H1 (cell line): ENCODE measurements around the gene MAJIN. TPM values are rescaled to one million over a fixed set of nuclear protein-coding genes. Genes with fewer than 3 reads are reported as not detected.

Source experiments
- CTCF ChIA-PET: fragments of 300-600 bp; sonication (Branson Sonifier 250); formaldehyde crosslinking; loops from one replicate; lab custom pipeline; 2021; ENCODE audit not compliant: partially characterized antibody; lab: Charles Lee
- POLR2A ChIA-PET: fragments of 300-600 bp; sonication (Branson Sonifier 250); formaldehyde crosslinking; loops from one replicate; lab custom pipeline; 2021; ENCODE audit warnings: inconsistent platforms; ENCODE audit not compliant: partially characterized antibody; lab: Charles Lee
- DNase-seq, 2 experiments: peaks; one replicate each; pipeline versions ENCODE4 v3.0.0 to v3.0.0-alpha.2; 2010 to 2022; ENCODE audit warnings: low spot score in 2 of 2, low read depth in 1 of 2, mixed read lengths in 1 of 2
- FAIRE-seq: peaks from 2 replicates; lab custom pipeline; 2011; peaks lifted over from hg19 to GRCh38; lab: Jason Lieb, UNC
- H2AFZ ChIP-seq: 2 replicates; pipeline ENCODE4 v1.8.1; 2012; ENCODE audit warnings: low read length, inconsistent platforms
- H2AK5ac ChIP-seq: 2 replicates; pipeline ENCODE4 v1.6.1; 2013; ENCODE audit warnings: low read depth, low read length
- H2BK120ac ChIP-seq: replicated peaks from 2 replicates; pipeline ENCODE3; 2013; ENCODE audit warnings: low read depth, low read length, inconsistent platforms
- H2BK12ac ChIP-seq: 2 replicates; pipeline ENCODE4 v1.6.1; 2013; ENCODE audit warnings: low read depth, low read length
- H2BK15ac ChIP-seq: 2 replicates; pipeline ENCODE4 v1.6.1; 2013; ENCODE audit warnings: low read length
- H2BK20ac ChIP-seq: 2 replicates; pipeline ENCODE4 v1.6.1; 2013; ENCODE audit warnings: low read length
- H2BK5ac ChIP-seq: 2 replicates; pipeline ENCODE4 v1.6.1; 2013; ENCODE audit warnings: low read depth, low read length
- H3K14ac ChIP-seq: 2 replicates; pipeline ENCODE4 v1.6.1; 2013; ENCODE audit warnings: inconsistent platforms; ENCODE audit not compliant: insufficient read length
- H3K18ac ChIP-seq: 2 replicates; pipeline ENCODE4 v1.6.1; 2013; ENCODE audit warnings: low read length; ENCODE audit errors: extremely low read depth
- H3K23ac ChIP-seq: 2 replicates; pipeline ENCODE4 v1.6.1; 2013; ENCODE audit warnings: inconsistent platforms; ENCODE audit not compliant: insufficient read length
- H3K23me2 ChIP-seq: 2 replicates; pipeline ENCODE4 v1.6.1; 2013; ENCODE audit warnings: low read depth, low read length
- H3K27ac ChIP-seq: 2 replicates; pipeline ENCODE4 v1.6.1; 2011; ENCODE audit warnings: low read depth, low read length, inconsistent platforms
- H3K27me3 ChIP-seq, 4 experiments: replicated peaks in 1 of 4; 1 replicate in 1 of 4; 2 replicates in 3 of 4; pipeline versions ENCODE4 v1.6.1 to v1.8.1; 2011 to 2013; ENCODE audit warnings: low read length in 3 of 4, mild to moderate bottlenecking in 3 of 4, inconsistent platforms in 2 of 4, mixed read lengths in 2 of 4, moderate library complexity in 1 of 4; ENCODE audit not compliant: control insufficient read depth in 3 of 4, insufficient read depth in 3 of 4; ENCODE audit errors: extremely low read depth in 1 of 4
- H3K36me3 ChIP-seq, 4 experiments: 2 replicates each; pipeline versions ENCODE4 v1.6.1 to v1.8.1; 2011 to 2013; ENCODE audit warnings: mild to moderate bottlenecking in 4 of 4, low read length in 3 of 4, moderate library complexity in 2 of 4, control low read depth in 1 of 4, inconsistent platforms in 1 of 4; ENCODE audit not compliant: insufficient read depth in 4 of 4, control insufficient read depth in 2 of 4
- H3K4ac ChIP-seq: replicated peaks from 2 replicates; pipeline ENCODE3; 2013; ENCODE audit warnings: low read length, low read depth, mixed read lengths, inconsistent platforms; ENCODE audit not compliant: insufficient read length
- H3K4me1 ChIP-seq, 4 experiments: replicated peaks in 1 of 4; 1 replicate in 1 of 4; 2 replicates in 3 of 4; pipeline versions ENCODE4 v1.6.1 to v1.8.1; 2011 to 2013; ENCODE audit warnings: low read length in 3 of 4, inconsistent platforms in 2 of 4, mixed read lengths in 1 of 4; ENCODE audit not compliant: insufficient read depth in 4 of 4, control insufficient read depth in 3 of 4
- H3K4me2 ChIP-seq, 2 experiments: 2 replicates each; pipeline versions ENCODE4 v1.6.1 to v1.8.1; 2011 to 2013; ENCODE audit warnings: low read depth in 2 of 2, low read length in 2 of 2, control low read depth in 1 of 2, inconsistent platforms in 1 of 2, mild to moderate bottlenecking in 1 of 2; ENCODE audit not compliant: insufficient read depth in 1 of 2
- H3K4me3 ChIP-seq, 4 experiments: fragments of 200-600, 300-600 bp in 1 of 4; sonication (generic), shearing (Covaris generic), sonication (Bioruptor Twin) in 1 of 4; 2 replicates each; pipeline versions ENCODE4 v1.5.1 to v1.8.1; 2011 to 2016; ENCODE audit warnings: low read length in 4 of 4, low read depth in 3 of 4, control low read depth in 2 of 4, inconsistent platforms in 2 of 4, mild to moderate bottlenecking in 2 of 4, mixed read lengths in 1 of 4, moderate library complexity in 1 of 4; ENCODE audit not compliant: insufficient read depth in 2 of 4; ENCODE audit errors: extremely low read depth in 1 of 4
- H3K56ac ChIP-seq: replicated peaks from 2 replicates; pipeline ENCODE3; 2013; ENCODE audit warnings: low read depth, mild to moderate bottlenecking, mixed read lengths, low read length, inconsistent platforms; ENCODE audit not compliant: insufficient read length
- H3K79me1 ChIP-seq: 2 replicates; pipeline ENCODE4 v1.6.1; 2013; ENCODE audit warnings: low read depth, low read length, control low read depth
- H3K79me2 ChIP-seq, 2 experiments: 2 replicates each; pipeline versions ENCODE4 v1.6.1 to v1.8.1; 2012 to 2013; ENCODE audit warnings: low read length in 2 of 2, mild to moderate bottlenecking in 2 of 2, inconsistent platforms in 1 of 2; ENCODE audit not compliant: insufficient read depth in 2 of 2, control insufficient read depth in 1 of 2
- H3K9ac ChIP-seq, 4 experiments: replicated peaks in 1 of 4; 1 replicate in 1 of 4; 2 replicates in 3 of 4; pipeline versions ENCODE4 v1.6.1 to v1.8.1; 2011 to 2013; ENCODE audit warnings: low read depth in 3 of 4, low read length in 3 of 4, control low read depth in 2 of 4, mild to moderate bottlenecking in 2 of 4, moderate library complexity in 2 of 4, inconsistent platforms in 1 of 4; ENCODE audit errors: extremely low read depth in 1 of 4
- H3K9me3 ChIP-seq, 2 experiments: 2 replicates each; pipeline versions ENCODE4 v1.6.1 to v1.8.1; 2012 to 2013; ENCODE audit warnings: mild to moderate bottlenecking in 2 of 2, moderate library complexity in 2 of 2, control low read depth in 1 of 2, inconsistent platforms in 1 of 2, low read depth in 1 of 2, low read length in 1 of 2, mixed read lengths in 1 of 2; ENCODE audit not compliant: insufficient read depth in 2 of 2
- H4K20me1 ChIP-seq, 2 experiments: replicated peaks in 1 of 2; 2 replicates each; pipeline versions ENCODE3 to v1.8.1; 2011 to 2013; ENCODE audit warnings: inconsistent platforms in 2 of 2, low read length in 2 of 2, mild to moderate bottlenecking in 1 of 2; ENCODE audit not compliant: insufficient read depth in 2 of 2, control insufficient read depth in 1 of 2
- H4K5ac ChIP-seq: 2 replicates; pipeline ENCODE4 v1.6.1; 2013; ENCODE audit warnings: low read length, low read depth, mixed read lengths, inconsistent platforms; ENCODE audit not compliant: insufficient read length
- H4K8ac ChIP-seq: 2 replicates; pipeline ENCODE4 v1.8.0; 2013; ENCODE audit warnings: mild to moderate bottlenecking, moderate library complexity, low read length, inconsistent platforms; ENCODE audit not compliant: insufficient read depth; ENCODE audit errors: extremely low read depth
- H4K91ac ChIP-seq: replicated peaks from 2 replicates; pipeline ENCODE3; 2013; ENCODE audit warnings: low read length, mixed read lengths, inconsistent platforms; ENCODE audit not compliant: insufficient read length
- EGR1 ChIP-seq: IDR thresholded peaks from 2 replicates; pipeline ENCODE4 v1.6.1; 2011; ENCODE audit warnings: low read depth, low read length, borderline replicate concordance
- PHF8 ChIP-seq: fragments of 200-600 bp; sonication (generic); conservative IDR thresholded peaks from 2 replicates; pipeline ENCODE4 v1.7.1; 2012; ENCODE audit warnings: low read depth, mild to moderate bottlenecking, inconsistent platforms, low read length, moderate library complexity
- POLR2A ChIP-seq, 2 experiments: IDR thresholded peaks; 1 replicate in 1 of 2; 2 replicates in 1 of 2; pipeline ENCODE4 v1.6.1; 2011; ENCODE audit warnings: low read depth in 2 of 2, low read length in 2 of 2, mild to moderate bottlenecking in 2 of 2; ENCODE audit errors: control extremely low read depth in 1 of 2
- TBP ChIP-seq: IDR thresholded peaks from 2 replicates; pipeline ENCODE4 v1.6.1; 2011; ENCODE audit warnings: low read depth, low read length, improper control_type of control experiment
- WGBS, 2 experiments: shearing (Covaris generic) in 1 of 2; methylation state at CpG; one replicate each; pipeline versions ENCODE4 v1.1.6 to v1.1.7; 2013 to 2015; ENCODE audit warnings: low lambda C conversion rate in 2 of 2, mixed read lengths in 2 of 2, inconsistent platforms in 1 of 2, low coverage in 1 of 2, missing lambda C conversion rate in 1 of 2; ENCODE audit not compliant: insufficient replicate concordance in 2 of 2, insufficient coverage in 1 of 2, insufficient read length in 1 of 2; ENCODE audit errors: extremely low coverage in 1 of 2, missing lambda C conversion rate in 1 of 2; 5-methylcytosine and 5-hydroxymethylcytosine counted together
- polyA plus RNA-seq, 7 experiments: library from polyadenylated mRNA; depleted of rRNA in 3 of 7; stranded (reverse) in 5 of 7; unstranded in 2 of 7; fragments of >200 nt in 5 of 7; fragments of 200-250 nt in 2 of 7; gene quantifications; 1 replicate in 5 of 7; 2 replicates in 1 of 7; 4 replicates in 1 of 7; pipeline versions ENCODE4 v1.2.1 to v1.2.3, GENCODE V29; 2011 to 2013; ENCODE audit warnings: missing spikeins in 2 of 7, mixed read lengths in 2 of 7
- total RNA-seq: library from RNA; stranded (reverse); fragmentation: NEBNext Ultra II Directional; extraction: Animal tissue kit (Norgen Biotek cat#: 25700); gene quantifications from 2 replicates; pipeline ENCODE4 v1.2.1, GENCODE V29; 2021
- TF ChIP-seq, protein P1 (sequence below): IDR thresholded peaks from 2 replicates; pipeline ENCODE4 v1.6.1; 2012; ENCODE audit warnings: low read length, inconsistent platforms

The MAJIN gene
- total and polyA plus RNA-seq, 2 of the 8 experiments (the other 6 are each of a cell fraction or from before 2014, with no cell fraction given): not detected

DNA sequence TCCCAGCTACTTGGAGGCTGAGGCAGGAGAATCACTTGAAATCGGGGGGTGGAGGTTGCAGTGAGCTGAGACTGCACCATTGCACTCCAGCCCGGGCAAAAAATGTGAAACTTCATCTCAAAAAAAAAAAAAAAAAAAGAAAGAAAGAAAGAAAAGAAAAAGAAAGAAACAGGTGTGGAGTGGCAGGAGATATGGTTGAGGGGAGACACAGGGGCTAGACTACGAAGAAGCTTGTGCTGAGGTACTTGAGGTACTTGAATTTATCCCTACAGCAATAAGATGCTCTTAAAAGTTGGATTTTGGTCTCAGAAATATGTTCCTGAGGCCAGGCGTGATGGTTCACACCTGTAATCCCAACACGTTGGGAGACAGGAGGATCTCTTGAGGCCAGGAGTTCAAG is 2.2 kb upstream of the MAJIN start:
- Histone ChIP-seq H3K9ac (no peak overlapping the region), H3K79me1 (no peaks in the 10 kb centered on the region)
- TF ChIP-seq POLR2A (IDR thresholded peaks at IDR 0.05; ENCODE audit: control extremely low read depth in 1 of 2, low read depth in 2 of 2, low read length in 2 of 2): no peak
- TF ChIP-seq EGR1: no peak
- TF ChIP-seq, protein P1, sequence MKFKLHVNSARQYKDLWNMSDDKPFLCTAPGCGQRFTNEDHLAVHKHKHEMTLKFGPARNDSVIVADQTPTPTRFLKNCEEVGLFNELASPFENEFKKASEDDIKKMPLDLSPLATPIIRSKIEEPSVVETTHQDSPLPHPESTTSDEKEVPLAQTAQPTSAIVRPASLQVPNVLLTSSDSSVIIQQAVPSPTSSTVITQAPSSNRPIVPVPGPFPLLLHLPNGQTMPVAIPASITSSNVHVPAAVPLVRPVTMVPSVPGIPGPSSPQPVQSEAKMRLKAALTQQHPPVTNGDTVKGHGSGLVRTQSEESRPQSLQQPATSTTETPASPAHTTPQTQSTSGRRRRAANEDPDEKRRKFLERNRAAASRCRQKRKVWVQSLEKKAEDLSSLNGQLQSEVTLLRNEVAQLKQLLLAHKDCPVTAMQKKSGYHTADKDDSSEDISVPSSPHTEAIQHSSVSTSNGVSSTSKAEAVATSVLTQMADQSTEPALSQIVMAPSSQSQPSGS: no peak
- no peak for TF ChIP-seq TBP
- no peak for TF ChIP-seq PHF8
- TF ChIP-seq, all 59 proteins: peak for 0
- H3K4me1 ChIP-seq: no peaks in the 10 kb centered on the region
- H3K27me3 ChIP-seq: peaks cover 0 to 12% (median 7%) of the 10 kb centered on the region in 4 experiments; a peak in 5 of 7 replicates
- no peaks in the 10 kb centered on the region for H3K36me3 ChIP-seq
- H3K4me2 ChIP-seq: no peak overlapping the region
- no peak overlapping the region for H3K4me3 ChIP-seq
- no peak overlapping the region for H3K56ac ChIP-seq
- H2BK5ac ChIP-seq: no peak overlapping the region
- no peaks in the 10 kb centered on the region for H3K79me2 ChIP-seq
- no peak overlapping the region for H4K8ac ChIP-seq
- no peak overlapping the region for H2BK12ac ChIP-seq
- no peak overlapping the region for H3K23ac ChIP-seq
- no peak overlapping the region for H3K4ac ChIP-seq
- no peak overlapping the region for H2AK5ac ChIP-seq
- H3K23me2 ChIP-seq: no peaks in the 10 kb centered on the region
- no peak for DNase-seq
- H3K9me3 ChIP-seq: peaks cover 0 to 4% of the 10 kb centered on the region in 2 experiments; a peak in 1 of 4 replicates
- no peak overlapping the region for H2BK20ac ChIP-seq
- H2BK120ac ChIP-seq: no peak overlapping the region
- H3K27ac ChIP-seq: no peak overlapping the region
- H3K14ac ChIP-seq: no peak overlapping the region
- H4K91ac ChIP-seq: no peak overlapping the region
- CTCF ChIA-PET: interaction anchor here (0.7 to 1.3 kb wide), 2 partner anchors 40 to 1165 kb away, joined by 3 to 4 read pairs; partner anchors contain the start of gene ARL2
- H2AFZ ChIP-seq: no peak overlapping the region
- 82% methylated on average over 4 of the region's 5 CpGs; no CpG with 5 or more reads in 1 of the 2 experiments for WGBS, 2 experiments
- no peaks in the 10 kb centered on the region for H4K20me1 ChIP-seq
- no peak overlapping the region for H4K5ac ChIP-seq
- H3K18ac ChIP-seq: no peak overlapping the region
- POLR2A ChIA-PET: no interaction called here
- no peak for FAIRE-seq
- no peak overlapping the region for H2BK15ac ChIP-seq
